MCF 10A (cell line): Measurements from ENCODE around the gene IGFBP6. TPM values are rescaled to one million over a fixed set of nuclear protein-coding genes. Genes with fewer than 3 reads are reported as not detected.

Experiments
- BruUV-seq: library from RNA; stranded (reverse); fragments of 400-500 nt; replicated peaks from 2 replicates; lab custom pipeline; 2021; lab: Mats Ljungman, UMichigan
- CTCF ChIA-PET: fragments of 300-600 bp; sonication (Branson Sonifier 250); formaldehyde crosslinking; extraction: SDS; loops from one replicate; lab custom pipeline; 2021; ENCODE audit warnings: antibody characterized with exemption, inconsistent platforms; lab: Yijun Ruan, JAX
- POLR2A ChIA-PET: fragments of 300-600, 350-650 bp; sonication (Branson Sonifier 250); formaldehyde crosslinking; extraction: SDS; loops from one replicate; lab custom pipeline; 2020; ENCODE audit warnings: antibody characterized with exemption, inconsistent platforms; lab: Yijun Ruan, JAX
- DNase-seq: peaks from one replicate; pipeline ENCODE4 v3.0.0-alpha.2; 2018; ENCODE audit not compliant: unreplicated experiment
- H3K27ac Mint-ChIP-seq: one replicate; pipeline ENCODE4 v1.8.0; 2022; ENCODE audit warnings: mild to moderate bottlenecking, low read depth, mixed read lengths; ENCODE audit not compliant: unreplicated experiment
- H3K27me3 Mint-ChIP-seq: one replicate; pipeline ENCODE4 v1.8.0; 2022; ENCODE audit warnings: mixed read lengths; ENCODE audit not compliant: insufficient read depth, unreplicated experiment
- H3K36me3 Mint-ChIP-seq: one replicate; pipeline ENCODE4 v1.8.0; 2022; ENCODE audit warnings: mild to moderate bottlenecking, moderate library complexity, mixed read lengths; ENCODE audit not compliant: insufficient read depth, unreplicated experiment
- H3K4me1 Mint-ChIP-seq: one replicate; pipeline ENCODE4 v1.8.0; 2022; ENCODE audit warnings: mixed read lengths; ENCODE audit not compliant: insufficient read depth, unreplicated experiment
- H3K4me3 Mint-ChIP-seq: one replicate; pipeline ENCODE4 v1.8.0; 2022; ENCODE audit warnings: mild to moderate bottlenecking, moderate library complexity, mixed read lengths; ENCODE audit not compliant: unreplicated experiment
- H3K9me3 Mint-ChIP-seq: one replicate; pipeline ENCODE4 v1.8.0; 2022; ENCODE audit warnings: mixed read lengths; ENCODE audit not compliant: unreplicated experiment
- CTCF ChIP-seq: fragments of 200-600 bp; IDR thresholded peaks from one replicate; pipeline ENCODE4 v1.8.0; 2022; ENCODE audit warnings: antibody characterized with exemption, mild to moderate bottlenecking; ENCODE audit not compliant: unreplicated experiment
- intact Hi-C: fragments of 100-400 bp; cut with micrococcal nuclease; formaldehyde crosslinking; loops from 2 replicates; pipeline ENCODE4 v1.14.1; 2022
- total RNA-seq: library from RNA; stranded (reverse); gene quantifications from 2 replicates; pipeline ENCODE4 v1.2.3, GENCODE V29; 2022

The IGFBP6 gene
- total RNA-seq, 1 experiment from 2014 or later = 6.4 TPM

GRCh38 chr12:53049571-53050318, 47.7 kb upstream of the IGFBP6 start, which contains the start of gene TNS2:
Gene TNS2 (plus strand): TSS chr12:53050065. CDS start chr12:53050186, 121 bp downstream.
- ChIA-PET CTCF (interaction anchor here (2.0 kb wide), 1 partner anchor 11 kb away, joined by 5 read pairs; no protein-coding TSS in a partner anchor), POLR2A (interaction anchor here (0.6 to 4.8 kb wide), 7 partner anchors 29 to 573 kb away, joined by 3 to 34 read pairs (median 4); partner anchors contain the start of genes EIF4B, IGFBP6, MYG1 and SPRYD3)
- TF ChIP-seq CTCF = no peak
- H3K27ac Mint-ChIP-seq = peak within 1 kb of the TSS; percentile 59
- peak within 1 kb of the TSS; percentile 80 for H3K4me3 Mint-ChIP-seq
- intact Hi-C loops = no loop called here
- peak; percentile 81 for DNase-seq
- peaks cover 53% of the 10 kb centered on the region for H3K4me1 Mint-ChIP-seq
- BruUV-seq = no TSS peak
- no peaks in the 10 kb centered on the region for H3K9me3 Mint-ChIP-seq
- no peaks in the 10 kb centered on the region for H3K27me3 Mint-ChIP-seq
- peaks cover 12% of the 10 kb centered on the region for H3K36me3 Mint-ChIP-seq

GRCh38 chr12:53050426-53051057, 46.9 kb upstream of the IGFBP6 start:
- H3K4me3 Mint-ChIP-seq = peak overlapping the region; percentile 80
- no peaks in the 10 kb centered on the region for H3K9me3 Mint-ChIP-seq
- TF ChIP-seq CTCF = no peak
- H3K27me3 Mint-ChIP-seq = no peaks in the 10 kb centered on the region
- peak overlapping the region; percentile 59 for H3K27ac Mint-ChIP-seq
- H3K36me3 Mint-ChIP-seq = peaks cover 13% of the 10 kb centered on the region
- H3K4me1 Mint-ChIP-seq = peaks cover 48% of the 10 kb centered on the region
- no TSS peak for BruUV-seq
- ChIA-PET POLR2A (interaction anchor here (0.8 to 4.8 kb wide), 9 partner anchors 15 to 166 kb away, joined by 3 to 34 read pairs (median 3); partner anchors contain the start of genes EIF4B, IGFBP6, KRT18 and SPRYD3), CTCF (interaction anchor here (0.6 kb wide), 1 partner anchor 217 kb away, joined by 3 read pairs; no protein-coding TSS in a partner anchor)
- DNase-seq = no peak
- intact Hi-C loops = no loop called here

GRCh38 chr12:53051058-53051880, 46.2 kb upstream of the IGFBP6 start:
- peak; percentile 71 for DNase-seq
- Mint-ChIP-seq H3K4me1 (peaks cover 48% of the 10 kb centered on the region), H3K36me3 (peaks cover 13% of the 10 kb centered on the region), H3K4me3 (peak overlapping the region; percentile 80), H3K9me3 (no peaks in the 10 kb centered on the region), H3K27me3 (no peaks in the 10 kb centered on the region), H3K27ac (peak overlapping the region; percentile 59)
- ChIA-PET CTCF (interaction anchor here (0.5 to 1.4 kb wide), 3 partner anchors 13 to 56 kb away, joined by 4 to 10 read pairs (median 5); no protein-coding TSS in a partner anchor), POLR2A (interaction anchor here (0.6 to 1.6 kb wide), 11 partner anchors 14 to 846 kb away, joined by 3 to 8 read pairs (median 3); partner anchors contain the start of genes EIF4B, IGFBP6, KRT18 and SPRYD3)
- no peak for TF ChIP-seq CTCF
- intact Hi-C loops = no loop called here
- BruUV-seq = no TSS peak
